ENCODE results near the gene SLC2A13. TPM values are rescaled to one million over a fixed set of nuclear protein-coding genes. Genes with fewer than 3 reads are reported as not detected.

The SLC2A13 gene
- polyA plus RNA-seq, 4 donors, result 1.1 to 28.5 (median 3.0) TPM

- H3K27me3 ChIP-seq (ENCODE audit: control insufficient read depth in 3 of 3, insufficient read depth in 3 of 3, low read length in 3 of 3), result no peaks in the 10 kb centered on the region
- FAIRE-seq (no peak), DNase-seq (no peak)
- H3K27ac ChIP-seq (ENCODE audit: low read depth in 1 of 3, low read length in 2 of 3), result no peak overlapping the region
- H3K4me1 ChIP-seq (ENCODE audit: control insufficient read depth in 3 of 3, insufficient read depth in 2 of 3, low read depth in 1 of 3, low read length in 2 of 3), result no peaks in the 10 kb centered on the region
- H3K9me3 ChIP-seq (ENCODE audit: control insufficient read depth in 2 of 2, insufficient read depth in 1 of 2, low read depth in 1 of 2, low read length in 1 of 2), result no peaks in the 10 kb centered on the region
- no peak overlapping the region for H3K4me3 ChIP-seq (ENCODE audit: low read depth in 1 of 3, low read length in 3 of 3)
- no peaks in the 10 kb centered on the region for H3K36me3 ChIP-seq (ENCODE audit: control insufficient read depth in 3 of 3, insufficient read depth in 2 of 3, low read depth in 1 of 3, low read length in 3 of 3)
Measured at GRCh38 chr12:40022850-40023249, 83.0 kb downstream of the SLC2A13 start.

DNA sequence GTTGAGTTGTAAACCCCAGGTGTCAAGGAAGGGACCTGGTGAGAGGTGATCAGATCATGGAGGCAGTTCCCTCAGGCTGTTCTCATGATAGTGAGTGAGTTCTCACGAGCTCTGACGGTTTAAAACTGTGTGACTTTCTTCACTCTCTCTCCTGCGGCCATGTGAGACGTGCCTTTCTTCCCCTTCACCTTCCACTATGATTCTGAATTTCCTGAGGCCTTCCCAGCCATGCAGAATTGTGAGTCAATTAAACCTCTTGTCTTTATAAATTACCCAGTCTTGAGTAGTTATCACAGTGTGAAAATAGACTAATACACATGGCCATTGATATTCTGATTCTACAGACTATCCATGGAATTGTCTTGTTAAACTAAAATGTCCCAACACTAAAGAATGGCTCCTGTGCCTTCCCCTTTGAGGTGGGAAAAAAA, 85.6 kb downstream of the SLC2A13 start:
- Histone ChIP-seq H3K9me3 (ENCODE audit: control insufficient read depth in 2 of 2, insufficient read depth in 1 of 2, low read depth in 1 of 2, low read length in 1 of 2) (peaks cover 0 to 3% of the 10 kb centered on the region in 2 donors), H3K4me1 (ENCODE audit: control insufficient read depth in 3 of 3, insufficient read depth in 2 of 3, low read depth in 1 of 3, low read length in 2 of 3) (peaks cover 0 to 9% (median 6%) of the 10 kb centered on the region in 3 donors), H3K27me3 (ENCODE audit: control insufficient read depth in 3 of 3, insufficient read depth in 3 of 3, low read length in 3 of 3) (no peaks in the 10 kb centered on the region), H3K4me3 (ENCODE audit: low read depth in 1 of 3, low read length in 3 of 3) (no peak overlapping the region), H3K27ac (ENCODE audit: low read depth in 1 of 3, low read length in 2 of 3) (no peak overlapping the region), H3K36me3 (ENCODE audit: control insufficient read depth in 3 of 3, insufficient read depth in 2 of 3, low read depth in 1 of 3, low read length in 3 of 3) (no peaks in the 10 kb centered on the region)
- 94% methylated on average over 4 of the region's 4 CpGs for WGBS, 3 donors
- FAIRE-seq (no peak), DNase-seq (no peak)

- H3K9me3 ChIP-seq (ENCODE audit: control insufficient read depth in 2 of 2, insufficient read depth in 1 of 2, low read depth in 1 of 2, low read length in 1 of 2), result peaks cover 0 to 3% of the 10 kb centered on the region in 2 donors
- FAIRE-seq (no peak), DNase-seq (peak in 1 of 2 donors; percentile 47)
- H3K27me3 ChIP-seq (ENCODE audit: control insufficient read depth in 3 of 3, insufficient read depth in 3 of 3, low read length in 3 of 3), result no peaks in the 10 kb centered on the region
- H3K27ac ChIP-seq (ENCODE audit: low read depth in 1 of 3, low read length in 2 of 3), result peak overlapping the region in 1 of 3 donors; percentile 88
- no peaks in the 10 kb centered on the region for H3K36me3 ChIP-seq (ENCODE audit: control insufficient read depth in 3 of 3, insufficient read depth in 2 of 3, low read depth in 1 of 3, low read length in 3 of 3)
- H3K4me3 ChIP-seq (ENCODE audit: low read depth in 1 of 3, low read length in 3 of 3), result no peak overlapping the region
- H3K4me1 ChIP-seq (ENCODE audit: control insufficient read depth in 3 of 3, insufficient read depth in 2 of 3, low read depth in 1 of 3, low read length in 2 of 3), result peaks cover 3 to 28% (median 6%) of the 10 kb centered on the region in 3 donors
- WGBS, 3 donors, result 84 to 95% (median 87%) methylated on average over 1 of the region's 1 CpG
Measured at GRCh38 chr12:40017488-40017887, 88.4 kb downstream of the SLC2A13 start.

DNA sequence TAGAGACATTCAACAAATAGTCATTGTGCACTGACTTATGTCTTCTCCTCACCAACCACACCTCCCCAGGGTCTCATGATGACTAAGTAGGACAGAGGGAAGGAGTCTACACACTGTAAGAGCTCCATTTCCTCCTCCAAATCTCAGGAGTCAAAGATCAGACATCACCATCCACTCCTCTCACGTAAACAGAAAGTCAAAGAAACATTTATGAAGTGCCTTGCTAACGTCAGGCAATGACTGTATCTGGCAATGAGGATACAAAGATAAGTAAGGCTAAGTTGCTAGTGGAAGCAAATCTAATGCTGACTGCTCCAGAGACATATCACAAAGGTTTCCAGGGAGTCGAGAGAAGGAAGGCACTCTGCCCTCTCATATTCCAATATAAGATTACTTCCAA, 88.9 kb downstream of the SLC2A13 start:
- FAIRE-seq (no peak), DNase-seq (peak; percentile 87 to 92)
- Histone ChIP-seq H3K4me3 (ENCODE audit: low read depth in 1 of 3, low read length in 3 of 3) (no peak overlapping the region), H3K27ac (ENCODE audit: low read depth in 1 of 3, low read length in 2 of 3) (peak overlapping the region in 2 of 3 donors; percentile 11 to 88), H3K27me3 (ENCODE audit: control insufficient read depth in 3 of 3, insufficient read depth in 3 of 3, low read length in 3 of 3) (no peaks in the 10 kb centered on the region), H3K9me3 (ENCODE audit: control insufficient read depth in 2 of 2, insufficient read depth in 1 of 2, low read depth in 1 of 2, low read length in 1 of 2) (peaks cover 0 to 3% of the 10 kb centered on the region in 2 donors), H3K4me1 (ENCODE audit: control insufficient read depth in 3 of 3, insufficient read depth in 2 of 3, low read depth in 1 of 3, low read length in 2 of 3) (peaks cover 3 to 28% (median 6%) of the 10 kb centered on the region in 3 donors), H3K36me3 (ENCODE audit: control insufficient read depth in 3 of 3, insufficient read depth in 2 of 3, low read depth in 1 of 3, low read length in 3 of 3) (no peaks in the 10 kb centered on the region)
- 9 to 47% (median 36%) methylated on average over 3 of the region's 3 CpGs for WGBS, 3 donors

- Histone ChIP-seq H3K4me1 (ENCODE audit: control insufficient read depth in 3 of 3, insufficient read depth in 2 of 3, low read depth in 1 of 3, low read length in 2 of 3) (peaks cover 5 to 31% (median 6%) of the 10 kb centered on the region in 3 donors), H3K9me3 (ENCODE audit: control insufficient read depth in 2 of 2, insufficient read depth in 1 of 2, low read depth in 1 of 2, low read length in 1 of 2) (peaks cover 0 to 3% of the 10 kb centered on the region in 2 donors), H3K27ac (ENCODE audit: low read depth in 1 of 3, low read length in 2 of 3) (peak overlapping the region in 1 of 3 donors; percentile 88), H3K4me3 (ENCODE audit: low read depth in 1 of 3, low read length in 3 of 3) (no peak overlapping the region), H3K36me3 (ENCODE audit: control insufficient read depth in 3 of 3, insufficient read depth in 2 of 3, low read depth in 1 of 3, low read length in 3 of 3) (no peaks in the 10 kb centered on the region), H3K27me3 (ENCODE audit: control insufficient read depth in 3 of 3, insufficient read depth in 3 of 3, low read length in 3 of 3) (no peaks in the 10 kb centered on the region)
- peak; percentile 39 for FAIRE-seq
- WGBS, 3 donors, result 33 to 72% (median 55%) methylated on average over 2 of the region's 2 CpGs
- DNase-seq, result peak in 1 of 2 donors; percentile 52
Measured at GRCh38 chr12:40015881-40016280, 90.0 kb downstream of the SLC2A13 start.

- WGBS, 3 donors, result 89 to 95% (median 92%) methylated on average over 2 of the region's 2 CpGs
- peaks cover 5 to 31% (median 6%) of the 10 kb centered on the region in 3 donors for H3K4me1 ChIP-seq (ENCODE audit: control insufficient read depth in 3 of 3, insufficient read depth in 2 of 3, low read depth in 1 of 3, low read length in 2 of 3)
- H3K27ac ChIP-seq (ENCODE audit: low read depth in 1 of 3, low read length in 2 of 3), result peak overlapping the region in 1 of 3 donors; percentile 70
- peaks cover 0 to 3% of the 10 kb centered on the region in 2 donors for H3K9me3 ChIP-seq (ENCODE audit: control insufficient read depth in 2 of 2, insufficient read depth in 1 of 2, low read depth in 1 of 2, low read length in 1 of 2)
- DNase-seq (peak; percentile 29 to 51), FAIRE-seq (no peak)
- no peaks in the 10 kb centered on the region for H3K36me3 ChIP-seq (ENCODE audit: control insufficient read depth in 3 of 3, insufficient read depth in 2 of 3, low read depth in 1 of 3, low read length in 3 of 3)
- no peak overlapping the region for H3K4me3 ChIP-seq (ENCODE audit: low read depth in 1 of 3, low read length in 3 of 3)
- no peaks in the 10 kb centered on the region for H3K27me3 ChIP-seq (ENCODE audit: control insufficient read depth in 3 of 3, insufficient read depth in 3 of 3, low read length in 3 of 3)
Measured at GRCh38 chr12:40015345-40015744, 90.5 kb downstream of the SLC2A13 start.

DNA sequence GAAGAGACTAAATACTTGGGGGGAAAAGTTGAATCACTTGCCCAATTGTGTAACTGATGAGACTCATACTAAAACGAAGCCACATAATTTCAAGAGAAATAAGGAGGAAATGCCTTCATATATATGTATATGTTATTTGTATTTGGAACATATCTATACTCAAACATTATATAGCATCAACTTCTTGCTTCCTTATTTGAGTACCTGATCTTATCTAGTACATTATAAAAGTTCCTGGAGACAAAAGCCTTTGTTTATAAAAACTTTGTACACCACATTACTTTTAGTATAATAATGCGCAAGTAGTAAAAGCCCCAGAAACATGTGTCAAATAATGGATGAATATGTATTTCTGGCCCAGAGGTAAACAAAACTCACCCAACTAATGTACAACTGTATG, 92.0 kb downstream of the SLC2A13 start:
- FAIRE-seq, result no peak
- no peak overlapping the region for H3K27ac ChIP-seq (ENCODE audit: low read depth in 1 of 3, low read length in 2 of 3)
- peaks cover 5 to 31% (median 6%) of the 10 kb centered on the region in 3 donors for H3K4me1 ChIP-seq (ENCODE audit: control insufficient read depth in 3 of 3, insufficient read depth in 2 of 3, low read depth in 1 of 3, low read length in 2 of 3)
- H3K27me3 ChIP-seq (ENCODE audit: control insufficient read depth in 3 of 3, insufficient read depth in 3 of 3, low read length in 3 of 3), result no peaks in the 10 kb centered on the region
- peaks cover 0 to 3% of the 10 kb centered on the region in 2 donors for H3K9me3 ChIP-seq (ENCODE audit: control insufficient read depth in 2 of 2, insufficient read depth in 1 of 2, low read depth in 1 of 2, low read length in 1 of 2)
- H3K4me3 ChIP-seq (ENCODE audit: low read depth in 1 of 3, low read length in 3 of 3), result no peak overlapping the region
- WGBS, 3 donors, result 23 to 49% (median 28%) methylated on average over 2 of the region's 2 CpGs
- H3K36me3 ChIP-seq (ENCODE audit: control insufficient read depth in 3 of 3, insufficient read depth in 2 of 3, low read depth in 1 of 3, low read length in 3 of 3), result no peaks in the 10 kb centered on the region
- peak; percentile 26 to 33 for DNase-seq

DNA sequence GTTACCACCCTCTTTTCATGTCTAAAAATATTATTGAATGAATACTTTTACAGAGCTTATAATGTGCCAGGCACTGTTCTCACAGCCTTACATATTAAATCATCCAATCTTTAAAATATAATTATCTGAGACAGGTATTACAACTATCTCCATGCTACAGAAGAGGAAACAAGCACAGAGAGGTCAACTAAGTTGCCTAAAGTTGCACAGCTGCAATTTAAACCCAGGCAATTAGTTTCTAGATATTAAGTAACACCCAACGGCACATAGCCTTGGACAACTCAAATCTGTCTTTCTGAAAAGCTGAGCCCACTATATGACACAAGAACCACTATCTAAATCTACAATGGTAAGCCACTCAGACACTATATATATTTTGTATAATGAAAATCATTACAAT, 92.6 kb downstream of the SLC2A13 start:
- FAIRE-seq (no peak), DNase-seq (no peak)
- Histone ChIP-seq H3K4me1 (ENCODE audit: control insufficient read depth in 3 of 3, insufficient read depth in 2 of 3, low read depth in 1 of 3, low read length in 2 of 3) (peaks cover 5 to 31% (median 6%) of the 10 kb centered on the region in 3 donors), H3K27me3 (ENCODE audit: control insufficient read depth in 3 of 3, insufficient read depth in 3 of 3, low read length in 3 of 3) (no peaks in the 10 kb centered on the region), H3K27ac (ENCODE audit: low read depth in 1 of 3, low read length in 2 of 3) (peak overlapping the region in 1 of 3 donors; percentile 1), H3K36me3 (ENCODE audit: control insufficient read depth in 3 of 3, insufficient read depth in 2 of 3, low read depth in 1 of 3, low read length in 3 of 3) (no peaks in the 10 kb centered on the region), H3K4me3 (ENCODE audit: low read depth in 1 of 3, low read length in 3 of 3) (no peak overlapping the region), H3K9me3 (ENCODE audit: control insufficient read depth in 2 of 2, insufficient read depth in 1 of 2, low read depth in 1 of 2, low read length in 1 of 2) (peaks cover 0 to 3% of the 10 kb centered on the region in 2 donors)
- 55 to 73% (median 63%) methylated on average over 1 of the region's 1 CpG for WGBS, 3 donors

DNA sequence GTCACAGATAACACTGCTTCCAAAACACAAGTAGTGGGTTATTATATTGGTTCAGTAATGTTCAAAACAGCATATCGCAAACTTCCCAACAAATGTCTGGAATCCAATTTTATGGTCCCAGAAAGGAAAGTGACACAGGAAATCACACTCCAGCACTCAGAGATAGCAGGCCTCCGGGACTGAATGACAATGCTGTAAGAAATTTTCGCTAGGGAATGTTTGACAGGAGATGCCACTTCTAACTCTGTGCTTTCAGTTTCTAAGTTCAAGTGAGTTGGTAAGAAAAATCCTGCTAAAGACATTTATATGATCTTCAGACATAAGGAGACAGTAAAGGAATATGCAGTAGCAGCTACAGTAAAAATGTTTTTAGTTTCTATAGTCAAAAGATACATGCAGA, 93.2 kb downstream of the SLC2A13 start:
- WGBS, 3 donors, result 17 to 39% (median 37%) methylated on average over 3 of the region's 3 CpGs
- FAIRE-seq (no peak), DNase-seq (peak in 1 of 2 donors; percentile 63)
- no peak overlapping the region for H3K4me3 ChIP-seq (ENCODE audit: low read depth in 1 of 3, low read length in 3 of 3)
- peak overlapping the region in 1 of 3 donors; percentile 46 for H3K27ac ChIP-seq (ENCODE audit: low read depth in 1 of 3, low read length in 2 of 3)
- no peaks in the 10 kb centered on the region for H3K36me3 ChIP-seq (ENCODE audit: control insufficient read depth in 3 of 3, insufficient read depth in 2 of 3, low read depth in 1 of 3, low read length in 3 of 3)
- no peaks in the 10 kb centered on the region for H3K27me3 ChIP-seq (ENCODE audit: control insufficient read depth in 3 of 3, insufficient read depth in 3 of 3, low read length in 3 of 3)
- peaks cover 0 to 3% of the 10 kb centered on the region in 2 donors for H3K9me3 ChIP-seq (ENCODE audit: control insufficient read depth in 2 of 2, insufficient read depth in 1 of 2, low read depth in 1 of 2, low read length in 1 of 2)
- peaks cover 5 to 30% (median 6%) of the 10 kb centered on the region in 3 donors for H3K4me1 ChIP-seq (ENCODE audit: control insufficient read depth in 3 of 3, insufficient read depth in 2 of 3, low read depth in 1 of 3, low read length in 2 of 3)
